Esophagus mucosa (tissue), 1 donor: ENCODE measurements around the gene FBXO44. TPM values are rescaled to one million over a fixed set of nuclear protein-coding genes. Genes with fewer than 3 reads are reported as not detected.

ENCODE experiments used
- ATAC-seq: fragments of 200-7000 bp; cut with Tn5 transposase; one replicate; pipeline ENCODE4 v1.9.1; 2020
- total RNA-seq: library from RNA; stranded (reverse); gene quantifications from one replicate; pipeline ENCODE4 v1.2.4, GENCODE V29; 2023
- donor health status: DM: yes; HTN: yes; CAD: no.

The FBXO44 gene
- total RNA-seq, 1 donor from 2014 or later: 6.4 TPM

DNA sequence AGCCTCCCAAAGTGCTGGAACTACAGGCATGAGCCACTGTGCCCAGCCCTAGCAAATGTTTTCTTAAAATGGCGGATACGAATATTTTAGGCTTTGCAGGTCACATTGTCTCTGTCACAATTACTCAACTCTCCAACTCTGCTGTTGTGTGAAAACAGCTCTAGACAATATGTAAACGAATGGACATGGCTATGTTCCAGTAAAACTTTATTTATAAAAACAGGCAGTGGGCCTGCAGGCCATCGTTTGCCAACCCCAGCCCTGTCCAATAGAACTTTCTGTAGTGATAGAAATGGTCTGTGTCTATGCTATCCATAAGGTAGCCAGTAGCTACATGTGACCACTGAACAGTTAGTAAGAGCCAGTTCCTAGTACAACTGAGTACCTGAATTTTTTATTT, 5.1 kb downstream of the FBXO44 start:
- ATAC-seq: no peak

GRCh38 chr1:11661103-11661502, 6.4 kb downstream of the FBXO44 start:
- ATAC-seq: no peak

DNA sequence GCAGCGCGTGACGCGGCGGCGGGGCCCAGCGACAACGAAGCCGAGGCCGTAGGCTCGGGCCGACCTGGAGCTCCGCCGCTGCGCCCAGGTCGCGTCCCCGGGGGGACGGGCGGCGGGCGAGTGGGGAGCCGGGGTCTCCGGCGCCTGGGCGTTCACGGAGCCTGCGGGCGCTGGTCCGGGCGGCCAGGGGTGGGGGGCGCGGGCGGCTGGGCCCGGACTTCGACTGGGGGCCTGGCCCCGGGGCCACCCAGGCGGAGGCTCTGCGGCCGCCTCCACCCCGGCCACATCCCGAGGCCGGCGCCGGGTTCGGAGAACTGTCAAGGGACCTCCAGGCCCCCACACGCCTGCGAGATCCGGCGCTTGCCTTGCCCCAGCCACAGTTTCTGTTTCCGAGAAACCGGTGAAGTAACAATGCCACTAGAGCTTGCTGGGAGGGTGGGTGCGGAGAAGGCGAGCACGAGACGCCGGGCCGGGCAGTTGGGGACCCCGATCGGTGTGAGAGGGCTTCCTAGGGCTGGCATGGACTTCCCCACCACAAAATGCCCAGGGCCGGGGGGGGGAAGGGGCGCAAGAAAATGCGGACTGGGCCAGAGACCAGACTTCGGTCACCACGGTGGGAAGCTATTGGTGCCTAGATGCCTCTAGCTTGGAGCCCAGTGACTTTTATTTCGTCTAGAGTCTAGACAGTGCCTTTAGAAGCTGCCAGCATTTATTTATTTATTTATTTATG, 9.8 kb downstream of the FBXO44 start:
- peak; percentile 31 for ATAC-seq

- no peak for ATAC-seq
Measured at GRCh38 chr1:11668516-11668915, 13.8 kb downstream of the FBXO44 start.

DNA sequence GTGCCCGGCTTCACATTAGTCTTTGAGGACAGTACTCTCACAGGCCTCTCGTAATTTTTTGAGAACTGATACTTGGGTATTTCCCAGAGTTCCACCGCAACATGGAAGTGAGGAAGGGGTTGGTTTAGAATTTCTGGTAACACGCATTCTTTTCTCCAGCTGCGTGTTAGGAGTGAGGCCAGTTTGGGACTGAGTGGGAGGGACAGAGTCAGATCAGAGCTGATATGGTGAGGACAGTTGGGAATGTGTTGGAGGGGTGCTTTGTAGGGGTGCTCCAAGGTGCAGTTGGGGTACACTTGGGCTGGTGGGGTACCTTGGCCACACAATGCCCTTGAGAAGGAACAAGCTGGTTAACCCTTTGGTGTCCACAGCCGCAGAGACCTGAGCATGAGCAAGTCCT, 16.1 kb downstream of the FBXO44 start:
- ATAC-seq: no peak

DNA sequence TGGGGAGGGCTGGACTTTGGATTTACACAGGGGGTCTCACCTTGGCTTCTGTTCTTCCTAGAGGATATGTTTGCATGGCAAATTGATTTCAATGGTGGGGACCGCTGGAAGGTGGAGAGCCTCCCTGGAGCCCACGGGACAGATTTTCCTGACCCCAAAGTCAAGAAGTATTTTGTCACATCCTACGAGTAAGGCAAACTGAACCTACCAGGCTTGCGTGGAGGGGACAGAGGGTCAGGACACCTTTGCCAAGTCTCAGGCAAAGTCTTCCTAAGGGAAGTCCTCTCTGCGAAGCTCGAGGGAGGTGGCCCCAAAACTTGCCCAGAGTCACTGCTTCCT, 16.5 kb downstream of the FBXO44 start:
- ATAC-seq: no peak

- peak; percentile 12 for ATAC-seq
Measured at GRCh38 chr1:11671544-11672286, 17.0 kb downstream of the FBXO44 start.

- ATAC-seq: no peak
Measured at GRCh38 chr1:11673089-11673769, 18.6 kb downstream of the FBXO44 start.

DNA sequence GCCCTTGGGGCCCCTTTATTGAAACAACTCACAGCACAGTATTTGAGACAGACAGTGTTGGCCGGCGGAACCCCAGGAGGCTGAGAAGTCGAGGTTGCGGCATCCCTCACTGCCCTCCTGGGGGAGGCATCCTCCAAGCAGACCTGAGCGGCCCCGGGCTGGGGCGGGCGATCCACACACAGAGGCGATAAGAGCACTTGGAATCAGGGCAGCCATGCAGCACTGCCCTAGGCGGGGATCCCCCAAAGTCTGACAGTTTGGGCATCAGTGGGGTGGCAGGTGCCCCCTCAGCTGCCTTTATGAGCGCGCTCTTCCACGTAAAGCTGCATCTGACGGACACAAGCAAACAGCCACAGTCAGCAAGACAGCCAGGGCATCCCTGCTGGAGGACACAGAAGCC, 19.8 kb downstream of the FBXO44 start:
- no peak for ATAC-seq

GRCh38 chr1:11675325-11675724, 20.6 kb downstream of the FBXO44 start:
- no peak for ATAC-seq

DNA sequence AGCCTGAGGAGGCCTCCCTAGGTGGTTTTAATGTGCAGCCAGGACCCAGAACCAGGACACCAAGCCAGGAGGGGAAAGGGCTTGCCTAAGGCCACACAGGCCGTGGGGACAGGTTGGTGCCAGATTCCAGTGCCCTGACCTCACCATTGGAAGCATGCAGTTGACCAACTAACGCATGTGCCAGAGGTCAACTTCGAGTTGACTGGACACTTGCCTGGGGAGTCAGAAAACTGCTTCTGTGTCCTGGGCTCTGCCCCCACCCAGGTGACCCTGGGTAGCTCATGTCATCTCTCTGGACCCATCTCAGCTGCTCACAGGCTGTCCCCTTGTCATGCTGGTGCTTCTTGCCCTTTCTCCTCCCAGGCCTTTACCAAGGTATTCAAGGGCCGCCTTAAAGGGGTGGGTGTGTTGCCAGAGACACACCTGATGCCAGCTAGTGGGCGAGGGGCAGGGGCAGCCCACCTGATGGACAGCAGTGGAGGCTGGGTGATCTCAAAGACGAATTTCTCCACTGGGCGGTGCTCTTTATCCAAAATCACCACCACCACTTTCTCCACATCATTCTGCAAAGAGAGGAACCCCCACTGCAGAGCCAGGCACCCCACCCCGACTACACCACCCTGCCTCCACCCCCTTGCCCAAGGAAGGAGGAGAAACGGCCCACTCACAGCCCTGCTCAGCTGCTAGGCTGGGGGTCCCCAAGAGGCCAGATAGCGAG, 21.9 kb downstream of the FBXO44 start:
- ATAC-seq: no peak

- ATAC-seq: no peak
Measured at GRCh38 chr1:11678442-11678841, 23.8 kb downstream of the FBXO44 start.

- peak; percentile 31 for ATAC-seq
Measured at GRCh38 chr1:11680270-11681070, 25.8 kb downstream of the FBXO44 start.

- peak; percentile 94 for ATAC-seq
Measured at GRCh38 chr1:11681071-11681771, 26.5 kb downstream of the FBXO44 start, which contains the start of gene MAD2L2. Gene MAD2L2, minus strand, starts transcription at chr1:11681148. Its CDS starts 547 bp downstream, at chr1:11680601.

DNA sequence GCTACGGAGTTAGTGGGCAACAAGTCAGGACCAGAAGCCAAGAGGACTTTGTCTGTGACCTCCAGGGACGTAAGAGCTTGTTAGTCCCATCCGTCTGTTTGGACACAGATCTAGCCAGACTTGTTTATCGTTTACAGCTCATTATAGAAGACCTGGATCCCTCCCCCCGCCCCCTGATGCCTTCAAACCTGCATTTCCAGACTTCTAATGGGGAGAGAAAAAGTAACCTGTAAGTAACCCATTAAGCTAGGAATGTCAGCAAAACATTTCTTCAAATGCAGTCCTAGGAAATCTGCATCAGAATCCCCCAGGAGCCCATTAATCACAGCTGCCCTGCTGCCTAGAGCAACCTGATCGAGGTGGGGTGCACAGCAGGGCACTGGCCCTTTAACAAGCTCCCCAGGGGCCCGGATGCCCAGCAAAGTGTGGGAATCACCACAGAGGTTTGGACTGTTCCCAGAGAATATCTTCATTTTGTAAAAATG, 27.7 kb downstream of the FBXO44 start:
- no peak for ATAC-seq

DNA sequence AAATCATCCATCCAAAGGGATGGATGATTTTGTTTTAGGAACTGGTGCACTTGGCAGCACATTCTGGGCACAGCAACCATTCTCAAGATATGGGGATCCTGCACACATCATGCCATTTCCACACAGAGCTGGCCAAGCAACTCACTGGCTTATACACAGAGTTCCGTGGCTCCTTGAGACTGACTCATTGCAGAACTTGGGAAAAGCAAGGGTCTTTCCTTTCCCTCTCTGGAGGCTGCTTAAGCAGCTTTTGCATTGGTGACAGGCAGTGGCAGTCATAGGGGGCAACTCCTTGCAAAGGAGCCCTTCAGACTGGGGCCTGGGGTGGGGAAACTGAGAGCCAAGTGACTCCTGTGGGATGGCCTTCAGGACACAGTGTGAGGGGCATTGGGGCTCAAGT, 28.1 kb downstream of the FBXO44 start:
- ATAC-seq: no peak

GRCh38 chr1:11684070-11684469, 29.4 kb downstream of the FBXO44 start:
- no peak for ATAC-seq

DNA sequence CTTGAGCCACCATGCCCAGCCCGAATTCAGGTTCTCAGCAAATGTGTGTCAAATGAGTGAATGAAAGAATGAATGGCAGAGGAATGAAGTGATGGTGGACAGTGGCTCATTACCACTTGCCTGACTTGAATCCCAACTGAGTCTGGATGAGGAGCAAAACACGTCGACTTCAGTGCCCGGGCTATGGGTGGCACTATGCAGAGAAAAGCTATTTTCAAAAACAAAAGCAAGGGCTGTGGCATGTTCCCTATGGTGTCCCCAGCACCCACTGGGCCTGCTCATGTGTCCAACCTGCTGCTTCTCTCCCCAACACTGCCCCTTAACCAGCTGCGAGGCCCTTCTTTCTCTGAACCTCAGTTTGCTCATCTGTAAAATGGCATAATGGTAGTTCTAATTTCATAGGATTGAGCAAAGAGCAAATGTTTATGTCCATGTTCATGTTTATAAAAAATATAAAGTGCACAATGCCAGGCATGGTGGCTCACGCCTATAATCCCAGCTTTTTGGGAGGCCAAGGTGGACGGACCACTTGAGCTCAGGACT, 30.6 kb downstream of the FBXO44 start:
- ATAC-seq: no peak

- ATAC-seq: no peak
Measured at GRCh38 chr1:11688506-11688905, 33.8 kb downstream of the FBXO44 start.

DNA sequence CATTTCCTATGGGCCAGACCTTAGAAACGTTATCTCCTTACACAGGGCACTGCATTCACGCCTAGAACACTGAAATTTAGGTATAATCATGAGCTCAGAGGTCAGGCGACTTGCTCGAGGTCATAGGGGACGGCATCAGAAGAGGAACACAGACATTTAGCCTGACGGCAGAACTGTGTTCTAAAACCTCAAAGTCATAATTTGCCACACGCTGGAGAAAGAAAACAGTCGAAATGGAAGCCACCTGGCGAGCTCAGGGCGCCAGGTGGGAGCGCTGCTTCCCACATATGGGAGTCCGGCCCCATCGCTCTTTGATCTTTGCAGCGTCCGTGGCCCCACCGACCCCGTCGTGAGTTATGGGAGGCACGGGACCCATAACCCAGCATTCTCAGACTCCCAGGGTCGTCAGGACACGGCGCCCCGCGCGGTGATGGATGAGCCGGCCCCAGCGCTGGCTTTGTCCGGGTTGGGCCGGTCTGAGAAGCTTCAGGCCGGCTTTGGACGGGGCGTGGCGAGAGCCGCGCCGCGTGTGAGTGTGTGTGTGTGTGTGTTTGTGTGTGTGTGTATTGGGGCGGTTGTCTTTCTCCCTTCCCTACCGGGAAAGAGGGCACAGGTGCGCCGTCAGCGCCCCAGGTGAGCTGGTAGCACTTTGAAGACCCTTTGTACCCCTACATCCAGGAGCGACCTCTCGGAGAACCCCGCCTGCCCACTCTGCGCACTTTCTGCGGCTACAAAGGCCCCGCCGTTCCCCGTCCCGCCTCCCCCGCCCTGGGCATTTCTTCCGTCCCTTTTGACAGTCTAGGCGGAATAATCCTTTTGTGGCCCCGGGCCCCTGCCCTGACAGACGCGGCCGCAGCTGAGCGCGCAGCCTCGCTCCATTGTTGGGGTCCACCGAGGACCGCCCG, 36.0 kb downstream of the FBXO44 start:
- ATAC-seq: peak; percentile 26
